Choroid plexus epithelial cell (primary cell): Measurements from ENCODE around the gene H6PD.
A peak's percentile ranks its signal among the peaks of the same experiment; 100 is the strongest.

Source experiments
- DNase-seq: peaks from one replicate; pipeline ENCODE4 v3.0.0-alpha.2; 2010; ENCODE audit warnings: low read depth
- H3K4me3 ChIP-seq: 2 replicates; pipeline ENCODE4 v1.5.1; 2011; ENCODE audit warnings: low read depth, mild to moderate bottlenecking, control low read depth, low read length, moderate library complexity
- CTCF ChIP-seq: conservative IDR thresholded peaks from 2 replicates; pipeline ENCODE4 v1.5.1; 2011; ENCODE audit warnings: low read depth, mild to moderate bottlenecking, control low read depth, inconsistent platforms, low read length, moderate library complexity

The H6PD gene

GRCh38 chr1:9316080-9316444 lies 81.5 kb downstream of the H6PD start:
- no peak for TF ChIP-seq CTCF
- peak; percentile 27 for DNase-seq
- no peak overlapping the region for H3K4me3 ChIP-seq

GRCh38 chr1:9316512-9316911 lies 81.9 kb downstream of the H6PD start:
- no peak for TF ChIP-seq CTCF
- DNase-seq = no peak
- no peak overlapping the region for H3K4me3 ChIP-seq

GRCh38 chr1:9317072-9317471 lies 82.5 kb downstream of the H6PD start:
- no peak for DNase-seq
- no peak for TF ChIP-seq CTCF
- H3K4me3 ChIP-seq = no peak overlapping the region

- TF ChIP-seq CTCF = no peak
- no peak overlapping the region for H3K4me3 ChIP-seq
- peak; percentile 47 for DNase-seq
Measured at GRCh38 chr1:9317591-9318417, 83.2 kb downstream of the H6PD start.

- no peak overlapping the region for H3K4me3 ChIP-seq
- TF ChIP-seq CTCF = no peak
- DNase-seq = no peak
Measured at GRCh38 chr1:9319208-9319788, 84.7 kb downstream of the H6PD start.

- DNase-seq = no peak
- no peak for TF ChIP-seq CTCF
- H3K4me3 ChIP-seq = no peak overlapping the region
Measured at GRCh38 chr1:9319789-9320519, 85.4 kb downstream of the H6PD start.
